Ascending aorta (tissue), 2 donors: Measurements from ENCODE around the gene CHD5. TPM values are rescaled to one million over a fixed set of nuclear protein-coding genes. Genes with fewer than 3 reads are reported as not detected.
A peak's percentile ranks its signal among the peaks of the same experiment; 100 is the strongest.

ENCODE experiments used
- DNase-seq, 2 donors: peaks; one replicate each; pipeline ENCODE4 v3.0.0-alpha.2; 2019; ENCODE audit warnings: low spot score in 2 of 2
- H3K27ac ChIP-seq, 2 donors: fragments of 200-600 bp; sonication (generic); one replicate each; pipeline ENCODE4 v1.5.1; 2016 to 2017; ENCODE audit warnings: mild to moderate bottlenecking in 1 of 2
- H3K27me3 ChIP-seq: fragments of 200-600 bp; sonication (generic); one replicate; pipeline ENCODE4 v1.5.1; 2017
- H3K36me3 ChIP-seq, 2 donors: fragments of 200-600 bp; sonication (generic); one replicate each; pipeline ENCODE4 v1.5.1; 2016
- H3K4me1 ChIP-seq, 2 donors: fragments of 200-600 bp; sonication (generic); one replicate each; pipeline ENCODE4 v1.5.1; 2016 to 2017; ENCODE audit warnings: mild to moderate bottlenecking in 1 of 2
- H3K4me3 ChIP-seq, 2 donors: fragments of 200-600 bp; sonication (generic); one replicate each; pipeline ENCODE4 v1.5.1; 2016 to 2017; ENCODE audit warnings: mild to moderate bottlenecking in 1 of 2
- H3K9me3 ChIP-seq, 2 donors: fragments of 200-600 bp; sonication (generic); one replicate each; pipeline ENCODE4 v1.5.1; 2016
- CTCF ChIP-seq, 3 experiments: fragments of 200-600 bp in 2 of 3; fragments of 450-650 bp in 1 of 3; sonication (generic) in 2 of 3; IDR thresholded peaks; one replicate each; pipeline ENCODE4 v1.5.1; 2016 to 2019; ENCODE audit warnings: antibody characterized with exemption in 3 of 3, mild to moderate bottlenecking in 1 of 3, moderate library complexity in 1 of 3
- intact Hi-C: fragments of 100-400 bp; cut with DNase I; formaldehyde crosslinking; loops from one replicate; pipeline ENCODE4 v1.15.1; 2023
- total RNA-seq: library from RNA; depleted of rRNA; stranded (reverse); fragments of >200 nt; gene quantifications from one replicate; pipeline ENCODE4 v1.1.0, GENCODE V29; 2016

CHD5 gene
- total RNA-seq, result 4.0 TPM

GRCh38 chr1:6180268-6180706 is at the start of gene CHD5:
Gene CHD5, minus strand, starts transcription at chr1:6180321. Its CDS starts 298 bp downstream, at chr1:6180023.
- no peaks in the 10 kb centered on the region for H3K9me3 ChIP-seq
- no peak for TF ChIP-seq CTCF (IDR thresholded peaks at IDR 0.05)
- H3K4me3 ChIP-seq, result peak within 1 kb of the TSS; percentile 50 to 66
- intact Hi-C loops, result no loop called here
- peak within 1 kb of the TSS in 1 of 2 donors; percentile 8 for H3K27ac ChIP-seq
- peak in 1 of 2 donors; percentile 74 for DNase-seq
- H3K36me3 ChIP-seq, result peaks cover 2 to 3% of the 10 kb centered on the region in 2 donors
- peaks cover 8 to 9% of the 10 kb centered on the region in 2 donors for H3K4me1 ChIP-seq
- H3K27me3 ChIP-seq, result no peaks in the 10 kb centered on the region

- H3K4me3 ChIP-seq, result no peak overlapping the region
- DNase-seq, result no peak
- H3K27ac ChIP-seq, result no peak overlapping the region
- H3K9me3 ChIP-seq, result no peaks in the 10 kb centered on the region
- TF ChIP-seq CTCF (IDR thresholded peaks at IDR 0.05), result no peak
- H3K4me1 ChIP-seq, result no peaks in the 10 kb centered on the region
- intact Hi-C loops, result no loop called here
- H3K27me3 ChIP-seq, result no peaks in the 10 kb centered on the region
- peaks cover 46 to 74% of the 10 kb centered on the region in 2 donors for H3K36me3 ChIP-seq
Measured at GRCh38 chr1:6225651-6226050, 45.5 kb upstream of the CHD5 start.

- no peak overlapping the region for H3K4me3 ChIP-seq
- intact Hi-C loops, result no loop called here
- DNase-seq, result no peak
- no peaks in the 10 kb centered on the region for H3K4me1 ChIP-seq
- TF ChIP-seq CTCF (IDR thresholded peaks at IDR 0.05), result no peak
- H3K27me3 ChIP-seq, result no peaks in the 10 kb centered on the region
- H3K9me3 ChIP-seq, result no peaks in the 10 kb centered on the region
- H3K36me3 ChIP-seq, result peaks cover 43 to 69% of the 10 kb centered on the region in 2 donors
- no peak overlapping the region for H3K27ac ChIP-seq
Measured at GRCh38 chr1:6224718-6225117, 44.6 kb upstream of the CHD5 start.

GRCh38 chr1:6223617-6224016 is 43.5 kb upstream of the CHD5 start:
- intact Hi-C loops, result no loop called here
- Histone ChIP-seq H3K36me3 (peaks cover 35 to 59% of the 10 kb centered on the region in 2 donors), H3K4me1 (no peaks in the 10 kb centered on the region), H3K4me3 (no peak overlapping the region), H3K9me3 (no peaks in the 10 kb centered on the region), H3K27me3 (no peaks in the 10 kb centered on the region), H3K27ac (no peak overlapping the region)
- no peak for TF ChIP-seq CTCF (IDR thresholded peaks at IDR 0.05)
- DNase-seq, result no peak

GRCh38 chr1:6222636-6223035 is 42.5 kb upstream of the CHD5 start:
- no peaks in the 10 kb centered on the region for H3K4me1 ChIP-seq
- intact Hi-C loops, result no loop called here
- peaks cover 26 to 53% of the 10 kb centered on the region in 2 donors for H3K36me3 ChIP-seq
- no peak for TF ChIP-seq CTCF (IDR thresholded peaks at IDR 0.05)
- no peak for DNase-seq
- H3K27me3 ChIP-seq, result no peaks in the 10 kb centered on the region
- peak overlapping the region in 1 of 2 donors; percentile 32 for H3K27ac ChIP-seq
- H3K9me3 ChIP-seq, result no peaks in the 10 kb centered on the region
- no peak overlapping the region for H3K4me3 ChIP-seq
